Progenitor cell of endocrine pancreas (in vitro differentiated cells): ENCODE results near the gene ASCC3. TPM values are rescaled to one million over a fixed set of nuclear protein-coding genes. Genes with fewer than 3 reads are reported as not detected.

Experiments
- DNase-seq: peaks from one replicate; pipeline ENCODE4 v3.0.0; 2021; ENCODE audit warnings: low spot score; ENCODE audit not compliant: unreplicated experiment
- H3K27ac Mint-ChIP-seq: 2 replicates; pipeline ENCODE4 v1.8.0; 2021; ENCODE audit warnings: mild to moderate bottlenecking, moderate library complexity, mixed read lengths
- H3K27me3 Mint-ChIP-seq: 2 replicates; pipeline ENCODE4 v1.8.0; 2021; ENCODE audit warnings: mixed read lengths
- H3K36me3 Mint-ChIP-seq: 2 replicates; pipeline ENCODE4 v1.8.0; 2022; ENCODE audit warnings: mixed read lengths; ENCODE audit not compliant: insufficient read depth
- H3K4me1 Mint-ChIP-seq: 2 replicates; pipeline ENCODE4 v1.8.0; 2021; ENCODE audit warnings: low read depth, mixed read lengths
- H3K4me3 Mint-ChIP-seq: 2 replicates; pipeline ENCODE4 v1.8.0; 2021; ENCODE audit warnings: low read depth, mild to moderate bottlenecking, moderate library complexity, mixed read lengths
- H3K9me3 Mint-ChIP-seq: 2 replicates; pipeline ENCODE4 v1.8.0; 2021; ENCODE audit warnings: low read depth, mixed read lengths
- CTCF ChIP-seq: fragments of 200-600 bp; sonication (generic); IDR thresholded peaks from one replicate; pipeline ENCODE4 v1.5.0; 2021; ENCODE audit warnings: antibody characterized with exemption, mild to moderate bottlenecking; ENCODE audit not compliant: unreplicated experiment
- total RNA-seq: library from RNA; stranded (reverse); gene quantifications from 2 replicates; pipeline ENCODE4 v1.2.1, GENCODE V29; 2021

ASCC3 gene
- total RNA-seq, 1 donor from 2014 or later = 36.6 TPM

GRCh38 chr6:100614933-100615332 is 266.2 kb downstream of the ASCC3 start:
- Mint-ChIP-seq H3K27ac (no peak overlapping the region), H3K4me1 (no peaks in the 10 kb centered on the region), H3K4me3 (no peak overlapping the region), H3K36me3 (no peaks in the 10 kb centered on the region), H3K27me3 (no peaks in the 10 kb centered on the region), H3K9me3 (no peaks in the 10 kb centered on the region)
- no peak for DNase-seq
- TF ChIP-seq CTCF = no peak

GRCh38 chr6:100614386-100614785 is 266.7 kb downstream of the ASCC3 start:
- Mint-ChIP-seq H3K36me3 (no peaks in the 10 kb centered on the region), H3K4me3 (no peak overlapping the region), H3K27ac (no peak overlapping the region), H3K4me1 (no peaks in the 10 kb centered on the region), H3K9me3 (no peaks in the 10 kb centered on the region), H3K27me3 (no peaks in the 10 kb centered on the region)
- DNase-seq = no peak
- TF ChIP-seq CTCF = no peak

- Mint-ChIP-seq H3K27me3 (no peaks in the 10 kb centered on the region), H3K36me3 (no peaks in the 10 kb centered on the region), H3K9me3 (no peaks in the 10 kb centered on the region), H3K4me3 (no peak overlapping the region), H3K4me1 (no peaks in the 10 kb centered on the region), H3K27ac (no peak overlapping the region)
- no peak for DNase-seq
- no peak for TF ChIP-seq CTCF
Measured at GRCh38 chr6:100613656-100614055, 267.5 kb downstream of the ASCC3 start.

- H3K27ac Mint-ChIP-seq = no peak overlapping the region
- TF ChIP-seq CTCF = no peak
- H3K4me1 Mint-ChIP-seq = no peaks in the 10 kb centered on the region
- DNase-seq = no peak
- no peaks in the 10 kb centered on the region for H3K36me3 Mint-ChIP-seq
- no peak overlapping the region for H3K4me3 Mint-ChIP-seq
- no peaks in the 10 kb centered on the region for H3K27me3 Mint-ChIP-seq
- H3K9me3 Mint-ChIP-seq = no peaks in the 10 kb centered on the region
Measured at GRCh38 chr6:100612094-100612493, 269.0 kb downstream of the ASCC3 start.

GRCh38 chr6:100599088-100599770 is 281.9 kb downstream of the ASCC3 start:
- peaks cover 13% of the 10 kb centered on the region for H3K36me3 Mint-ChIP-seq
- no peaks in the 10 kb centered on the region for H3K9me3 Mint-ChIP-seq
- peaks cover 9% of the 10 kb centered on the region for H3K4me1 Mint-ChIP-seq
- no peak for DNase-seq
- H3K27ac Mint-ChIP-seq = no peak overlapping the region
- no peak overlapping the region for H3K4me3 Mint-ChIP-seq
- no peak for TF ChIP-seq CTCF
- H3K27me3 Mint-ChIP-seq = no peaks in the 10 kb centered on the region
